H9 (cell line): ENCODE results near the gene C16orf74. TPM values are rescaled to one million over a fixed set of nuclear protein-coding genes. Genes with fewer than 3 reads are reported as not detected.

Experiments
- DNase-seq: peaks from one replicate; pipeline ENCODE4 v3.0.0-alpha.2; 2017
- H2AFZ ChIP-seq: one replicate; pipeline ENCODE4 v1.6.1; 2013; ENCODE audit warnings: mild to moderate bottlenecking, low read length, control low read depth, moderate library complexity
- H2AK5ac ChIP-seq: 2 replicates; pipeline ENCODE4 v1.6.1; 2013; ENCODE audit warnings: low read length, control low read depth, mixed read lengths; ENCODE audit not compliant: insufficient read length
- H2BK120ac ChIP-seq: one replicate; pipeline ENCODE4 v1.6.1; 2013; ENCODE audit warnings: low read depth, mild to moderate bottlenecking, low read length, control low read depth, inconsistent platforms; ENCODE audit not compliant: poor library complexity, severe bottlenecking
- H2BK12ac ChIP-seq: 2 replicates; pipeline ENCODE4 v1.6.1; 2013; ENCODE audit warnings: low read length, control low read depth, mixed read lengths, low read depth; ENCODE audit not compliant: insufficient read length
- H2BK15ac ChIP-seq: 2 replicates; pipeline ENCODE4 v1.6.1; 2013; ENCODE audit warnings: low read depth, low read length, control low read depth
- H2BK20ac ChIP-seq: one replicate; pipeline ENCODE4 v1.6.1; 2013; ENCODE audit warnings: low read depth, mild to moderate bottlenecking, low read length, control low read depth, inconsistent platforms; ENCODE audit not compliant: poor library complexity, severe bottlenecking
- H2BK5ac ChIP-seq: 2 replicates; pipeline ENCODE4 v1.6.1; 2013; ENCODE audit warnings: low read length, control low read depth, mixed read lengths; ENCODE audit not compliant: insufficient read length
- H3K14ac ChIP-seq: 2 replicates; pipeline ENCODE4 v1.6.1; 2013; ENCODE audit warnings: low read length, control low read depth; ENCODE audit not compliant: insufficient read depth
- H3K18ac ChIP-seq: 2 replicates; pipeline ENCODE4 v1.6.1; 2013; ENCODE audit warnings: low read depth, mild to moderate bottlenecking, mixed read lengths, low read length, control low read depth; ENCODE audit not compliant: insufficient read length
- H3K23ac ChIP-seq: 2 replicates; pipeline ENCODE4 v1.6.1; 2013; ENCODE audit warnings: low read length, control low read depth, mixed read lengths, low read depth; ENCODE audit not compliant: insufficient read length
- H3K23me2 ChIP-seq: 2 replicates; pipeline ENCODE4 v1.6.1; 2013; ENCODE audit warnings: low read depth, mild to moderate bottlenecking, mixed read lengths, low read length, control low read depth; ENCODE audit not compliant: insufficient read length, poor library complexity, severe bottlenecking
- H3K27ac ChIP-seq: 2 replicates; pipeline ENCODE4 v1.5.1; 2013; ENCODE audit warnings: low read length, control low read depth, mixed read lengths, low read depth; ENCODE audit not compliant: insufficient read length
- H3K27me3 ChIP-seq: 2 replicates; pipeline ENCODE4 v1.6.1; 2013; ENCODE audit warnings: low read length, control low read depth, inconsistent platforms; ENCODE audit not compliant: insufficient read depth
- H3K4ac ChIP-seq: 2 replicates; pipeline ENCODE4 v1.6.1; 2013; ENCODE audit warnings: low read depth, mild to moderate bottlenecking, control low read depth, inconsistent platforms, low read length, moderate library complexity
- H3K4me1 ChIP-seq: 2 replicates; pipeline ENCODE4 v1.6.1; 2013; ENCODE audit warnings: low read length, control low read depth, inconsistent platforms; ENCODE audit not compliant: insufficient read depth
- H3K4me2 ChIP-seq: 2 replicates; pipeline ENCODE4 v1.6.1; 2013; ENCODE audit warnings: low read length, control low read depth, mixed read lengths; ENCODE audit not compliant: insufficient read length, insufficient read depth
- H3K56ac ChIP-seq: 2 replicates; pipeline ENCODE4 v1.6.1; 2013; ENCODE audit warnings: low read depth, mild to moderate bottlenecking, mixed read lengths, low read length, control low read depth; ENCODE audit not compliant: insufficient read length
- H3K79me1 ChIP-seq: 2 replicates; pipeline ENCODE4 v1.6.1; 2013; ENCODE audit warnings: low read depth, mild to moderate bottlenecking, moderate library complexity, low read length, control low read depth, inconsistent platforms; ENCODE audit not compliant: insufficient read depth, poor library complexity, severe bottlenecking
- H3K79me2 ChIP-seq: 2 replicates; pipeline ENCODE4 v1.6.1; 2013; ENCODE audit warnings: low read length, control low read depth, inconsistent platforms; ENCODE audit not compliant: insufficient read depth
- H3K9ac ChIP-seq: 2 replicates; pipeline ENCODE4 v1.6.1; 2013; ENCODE audit warnings: low read length, control low read depth, mixed read lengths; ENCODE audit not compliant: insufficient read length; ENCODE audit errors: extremely low read depth
- H3K9me3 ChIP-seq: one replicate; pipeline ENCODE4 v1.6.1; 2013; ENCODE audit warnings: low read depth, low read length, inconsistent platforms; ENCODE audit not compliant: control insufficient read depth
- H3T11ph ChIP-seq: one replicate; pipeline ENCODE4 v1.6.1; 2013; ENCODE audit warnings: mild to moderate bottlenecking, low read length, control low read depth, inconsistent platforms
- H4K20me1 ChIP-seq: one replicate; pipeline ENCODE4 v1.6.1; 2013; ENCODE audit not compliant: control insufficient read depth, insufficient read length, insufficient read depth
- H4K5ac ChIP-seq: 2 replicates; pipeline ENCODE4 v1.6.1; 2013; ENCODE audit warnings: low read depth, mild to moderate bottlenecking, mixed read lengths, low read length, control low read depth; ENCODE audit not compliant: insufficient read length
- H4K8ac ChIP-seq: replicated peaks from 2 replicates; pipeline ENCODE4 v1.6.1; 2013; ENCODE audit warnings: low read length, control low read depth, mixed read lengths, low read depth; ENCODE audit not compliant: insufficient read length
- H4K91ac ChIP-seq: 2 replicates; pipeline ENCODE4 v1.6.1; 2013; ENCODE audit warnings: low read depth, mild to moderate bottlenecking, moderate library complexity, mixed read lengths, low read length, control low read depth; ENCODE audit not compliant: insufficient read length
- H3K27ac Mint-ChIP-seq, 3 experiments: 2 replicates in 2 of 3; 3 replicates in 1 of 3; pipeline ENCODE4 v1.8.0; 2020 to 2021; ENCODE audit warnings: mixed read lengths in 3 of 3, mild to moderate bottlenecking in 1 of 3, moderate library complexity in 1 of 3
- H3K27me3 Mint-ChIP-seq: 2 replicates; pipeline ENCODE4 v1.8.0; 2021; ENCODE audit warnings: low read depth, mild to moderate bottlenecking, moderate library complexity, mixed read lengths
- H3K36me3 Mint-ChIP-seq, 3 experiments: 2 replicates in 2 of 3; 3 replicates in 1 of 3; pipeline ENCODE4 v1.8.0; 2020 to 2021; ENCODE audit warnings: low read depth in 3 of 3, mixed read lengths in 3 of 3; ENCODE audit not compliant: insufficient read depth in 1 of 3
- H3K4me1 Mint-ChIP-seq, 2 experiments: 2 replicates each; pipeline ENCODE4 v1.8.0; 2020; ENCODE audit warnings: mixed read lengths in 2 of 2
- H3K4me3 Mint-ChIP-seq, 2 experiments: 2 replicates in 1 of 2; 3 replicates in 1 of 2; pipeline ENCODE4 v1.8.0; 2020 to 2021; ENCODE audit warnings: mild to moderate bottlenecking in 2 of 2, mixed read lengths in 2 of 2, moderate library complexity in 1 of 2
- H3K9me3 Mint-ChIP-seq, 2 experiments: 2 replicates in 1 of 2; 3 replicates in 1 of 2; pipeline ENCODE4 v1.8.0; 2020; ENCODE audit warnings: mild to moderate bottlenecking in 2 of 2, mixed read lengths in 2 of 2, moderate library complexity in 1 of 2
- WGBS: extraction: QIAGEN DNeasy Blood & Tissue Kit; methylation state at CpG from one replicate; pipeline ENCODE4 v1.1.7; 2013; ENCODE audit warnings: missing lambda C conversion rate, low lambda C conversion rate, mixed read lengths; ENCODE audit not compliant: insufficient read length; ENCODE audit errors: extremely low coverage; 5-methylcytosine and 5-hydroxymethylcytosine counted together
- total RNA-seq: library from RNA; stranded (reverse); gene quantifications from 2 replicates; pipeline ENCODE4 v1.2.1, GENCODE V29; 2021
- TF ChIP-seq, protein P1 (sequence below): fragments of 200-600 bp; sonication (generic); conservative IDR thresholded peaks from 3 replicates; pipeline ENCODE4 v1.8.0; 2021; ENCODE audit warnings: antibody characterized with exemption, mild to moderate bottlenecking

The C16orf74 gene
- total RNA-seq, 1 experiment from 2014 or later, result 5.6 TPM

GRCh38 chr16:85763616-85764015 is 12.7 kb upstream of the C16orf74 start:
- no peak overlapping the region for H2AFZ ChIP-seq
- no peak overlapping the region for H2BK12ac ChIP-seq
- Mint-ChIP-seq H3K4me3 (no peak overlapping the region; a peak in 1 of 5 replicates), H3K27me3 (peaks cover 12% of the 10 kb centered on the region), H3K4me1 (peaks cover 24 to 31% of the 10 kb centered on the region in 2 experiments), H3K36me3 (no peaks in the 10 kb centered on the region; a peak in 2 of 7 replicates), H3K9me3 (no peaks in the 10 kb centered on the region), H3K27ac (no peak overlapping the region)
- no peak overlapping the region for H4K8ac ChIP-seq
- no CpG with 5 or more reads among the region's 2 CpGs for WGBS
- no peak overlapping the region for H3K9ac ChIP-seq
- H2AK5ac ChIP-seq, result no peak overlapping the region
- H3K4ac ChIP-seq, result no peak overlapping the region
- no peak overlapping the region for H3K27ac ChIP-seq
- DNase-seq, result no peak
- H3K23ac ChIP-seq, result no peak overlapping the region
- no peak overlapping the region for H3K18ac ChIP-seq
- no peak overlapping the region for H2BK15ac ChIP-seq
- H3T11ph ChIP-seq, result no peak overlapping the region
- H3K56ac ChIP-seq, result no peak overlapping the region
- TF ChIP-seq, protein P1, sequence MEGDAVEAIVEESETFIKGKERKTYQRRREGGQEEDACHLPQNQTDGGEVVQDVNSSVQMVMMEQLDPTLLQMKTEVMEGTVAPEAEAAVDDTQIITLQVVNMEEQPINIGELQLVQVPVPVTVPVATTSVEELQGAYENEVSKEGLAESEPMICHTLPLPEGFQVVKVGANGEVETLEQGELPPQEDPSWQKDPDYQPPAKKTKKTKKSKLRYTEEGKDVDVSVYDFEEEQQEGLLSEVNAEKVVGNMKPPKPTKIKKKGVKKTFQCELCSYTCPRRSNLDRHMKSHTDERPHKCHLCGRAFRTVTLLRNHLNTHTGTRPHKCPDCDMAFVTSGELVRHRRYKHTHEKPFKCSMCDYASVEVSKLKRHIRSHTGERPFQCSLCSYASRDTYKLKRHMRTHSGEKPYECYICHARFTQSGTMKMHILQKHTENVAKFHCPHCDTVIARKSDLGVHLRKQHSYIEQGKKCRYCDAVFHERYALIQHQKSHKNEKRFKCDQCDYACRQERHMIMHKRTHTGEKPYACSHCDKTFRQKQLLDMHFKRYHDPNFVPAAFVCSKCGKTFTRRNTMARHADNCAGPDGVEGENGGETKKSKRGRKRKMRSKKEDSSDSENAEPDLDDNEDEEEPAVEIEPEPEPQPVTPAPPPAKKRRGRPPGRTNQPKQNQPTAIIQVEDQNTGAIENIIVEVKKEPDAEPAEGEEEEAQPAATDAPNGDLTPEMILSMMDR, result no peak
- H3K23me2 ChIP-seq, result no peaks in the 10 kb centered on the region
- H3K79me2 ChIP-seq, result no peaks in the 10 kb centered on the region
- no peak overlapping the region for H4K5ac ChIP-seq
- H2BK20ac ChIP-seq, result no peak overlapping the region
- H4K91ac ChIP-seq, result no peak overlapping the region
- no peak overlapping the region for H3K4me2 ChIP-seq
- no peak overlapping the region for H2BK5ac ChIP-seq
- no peaks in the 10 kb centered on the region for H3K27me3 ChIP-seq
- H3K9me3 ChIP-seq, result no peaks in the 10 kb centered on the region
- peaks cover 3% of the 10 kb centered on the region; the same call in 1 of the 2 replicates for H3K4me1 ChIP-seq
- H2BK120ac ChIP-seq, result no peak overlapping the region
- H3K79me1 ChIP-seq, result no peaks in the 10 kb centered on the region
- H3K14ac ChIP-seq, result no peak overlapping the region
- no peaks in the 10 kb centered on the region for H4K20me1 ChIP-seq
